Medulla oblongata (tissue), 1 donor: ENCODE data around the gene CTNNA3.

ENCODE experiments used
- DNase-seq: peaks from one replicate; pipeline ENCODE4 v3.0.0-alpha.2; 2015; ENCODE audit errors: extremely low spot score

Gene CTNNA3

DNA sequence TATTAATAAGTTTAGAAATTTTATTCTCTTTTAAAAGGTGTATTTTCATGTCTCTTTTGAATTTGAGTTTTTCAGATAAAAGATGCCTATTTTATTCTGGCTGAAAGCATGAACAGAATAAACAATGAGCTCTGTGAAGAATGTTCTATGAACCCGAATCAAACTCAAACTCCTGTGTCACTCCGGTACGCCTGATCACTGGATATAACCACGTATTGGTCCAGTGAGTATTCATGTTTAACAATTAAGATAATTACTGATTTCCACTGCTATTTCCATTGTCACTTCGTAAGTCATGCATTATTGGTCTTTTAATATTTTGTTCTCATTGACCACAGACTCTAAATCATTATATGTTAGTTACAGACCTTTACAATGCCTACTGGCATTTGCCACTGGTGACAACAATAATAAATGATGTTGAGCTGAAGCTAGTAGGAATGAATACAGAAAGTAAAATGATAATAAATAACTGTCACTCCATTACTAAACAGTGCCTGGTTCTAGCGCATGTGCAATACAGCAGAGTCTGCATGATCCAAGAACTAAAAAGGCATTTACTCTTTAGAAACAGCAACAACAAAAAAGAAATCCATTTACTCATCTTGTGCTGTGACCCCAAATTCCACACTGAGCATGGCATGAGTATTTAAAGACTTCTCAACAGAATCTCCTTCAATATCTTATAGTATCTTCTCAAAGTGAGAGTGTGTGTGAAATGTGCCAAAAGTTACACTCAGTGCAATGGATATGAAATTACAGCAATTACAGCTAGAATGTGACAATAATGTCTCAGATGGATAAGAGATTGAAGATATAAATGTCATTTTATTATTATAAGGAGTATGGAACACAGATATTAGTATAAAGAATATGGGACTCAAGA is 1597.2 kb downstream of the CTNNA3 start:
- no peak for DNase-seq

DNA sequence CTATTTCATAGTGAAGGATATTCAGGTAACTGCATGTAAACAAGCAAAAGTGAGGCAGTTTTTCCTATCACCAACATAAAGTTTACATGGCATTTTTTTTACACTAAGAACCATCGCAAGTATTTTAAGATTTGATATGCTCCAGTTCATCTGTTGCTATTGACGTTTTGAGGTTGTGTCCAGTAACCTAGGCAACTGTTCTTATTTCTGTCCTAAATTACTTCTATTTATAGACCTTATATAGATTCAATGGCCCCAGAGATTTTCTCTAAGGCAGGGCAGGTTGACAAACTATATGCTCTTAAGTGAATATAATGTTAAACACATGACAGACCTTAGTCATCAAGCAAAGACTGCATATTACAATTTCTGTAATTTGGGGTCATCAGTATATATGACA is 1600.4 kb downstream of the CTNNA3 start:
- no peak for DNase-seq

DNA sequence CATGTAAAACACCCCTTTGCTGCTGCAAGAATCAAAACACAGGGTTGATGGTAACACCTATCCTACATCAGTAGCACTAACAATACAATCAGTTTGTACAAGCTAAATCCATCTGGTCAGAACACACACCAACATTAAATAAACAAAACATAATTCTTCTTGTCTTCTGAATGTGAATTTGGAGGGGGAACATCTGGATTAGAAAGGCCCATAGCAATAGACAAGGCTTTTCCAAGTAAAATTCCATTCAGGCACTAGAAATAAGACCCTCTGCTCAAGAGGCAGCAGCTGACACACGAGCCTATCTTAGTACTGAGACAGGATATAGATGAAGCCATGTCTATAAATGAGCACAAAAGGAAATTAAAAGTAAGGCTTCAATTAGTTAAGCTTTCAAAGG is 1610.1 kb downstream of the CTNNA3 start:
- DNase-seq: no peak

DNA sequence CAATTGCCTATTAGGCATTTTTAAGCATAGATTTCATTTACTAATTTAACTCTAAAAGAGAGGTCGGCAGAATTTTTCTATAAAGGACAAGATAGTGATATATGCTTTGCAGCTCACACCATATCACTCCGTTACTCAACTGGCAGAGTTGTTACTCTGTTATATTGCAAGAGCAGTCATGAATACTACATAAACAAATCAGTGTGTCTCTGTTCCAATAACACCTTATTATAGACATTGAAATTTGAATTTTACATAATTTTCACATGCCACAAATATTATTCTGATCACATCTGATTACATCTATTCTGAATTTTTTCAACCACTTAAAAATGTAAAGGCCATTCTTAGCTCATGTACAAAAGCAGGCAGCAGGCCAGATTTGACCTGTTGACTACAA is 1624.1 kb downstream of the CTNNA3 start:
- DNase-seq: no peak

DNA sequence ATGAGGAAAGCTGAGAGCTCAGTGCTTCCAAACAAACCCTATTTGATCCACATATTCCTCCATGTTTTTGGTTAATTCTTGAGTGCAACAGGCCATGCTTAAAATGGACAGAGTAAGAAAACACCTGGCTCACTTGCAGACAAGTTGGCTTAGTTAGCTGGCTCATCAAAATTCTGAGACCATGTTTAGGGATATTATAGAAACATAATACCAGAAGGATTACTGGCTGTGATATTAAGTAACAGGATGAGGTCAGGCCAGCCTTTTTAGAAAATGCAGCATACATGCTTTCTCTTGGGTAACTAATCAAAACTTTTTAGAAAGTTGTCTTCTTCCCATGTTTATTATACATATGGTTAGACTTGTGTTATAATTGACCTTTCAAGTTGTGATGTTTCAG is 1637.4 kb downstream of the CTNNA3 start:
- DNase-seq: no peak

DNA sequence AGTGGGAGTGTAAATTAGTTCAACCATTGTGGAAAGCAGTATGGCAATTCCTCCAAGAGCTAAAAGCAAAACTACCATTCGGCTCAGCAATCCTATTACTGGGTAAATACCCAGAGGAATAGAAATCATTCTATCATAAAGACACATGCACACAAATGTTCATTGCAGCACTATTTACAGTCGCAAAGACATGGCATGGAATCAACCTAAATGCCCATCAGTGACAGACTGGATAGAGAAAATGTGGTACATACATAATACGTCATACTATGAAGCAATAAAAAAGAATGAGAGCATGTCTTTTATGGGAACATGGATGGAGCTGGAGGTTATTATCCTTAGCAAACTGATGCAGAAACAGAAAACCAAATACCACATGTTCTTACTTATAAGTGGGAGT is 1646.7 kb downstream of the CTNNA3 start:
- DNase-seq: no peak

DNA sequence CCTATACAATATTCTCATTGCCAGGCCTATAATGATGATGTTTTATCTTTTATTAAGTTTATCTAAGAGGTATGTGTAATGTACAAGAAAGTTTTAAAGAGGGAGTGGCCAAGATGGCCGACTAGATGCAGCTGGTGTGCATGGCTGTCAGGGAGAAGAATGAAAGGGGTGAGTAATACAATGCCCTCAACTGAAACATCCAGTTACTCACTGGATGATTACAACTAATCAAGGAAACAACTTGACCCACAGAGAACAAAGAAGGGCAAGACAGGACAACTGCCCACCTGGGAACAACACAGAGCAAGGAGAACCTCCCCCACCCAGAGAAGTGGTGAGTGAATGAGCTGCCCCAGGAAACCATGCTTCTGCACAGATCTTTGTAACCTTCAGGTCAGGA is 1650.1 kb downstream of the CTNNA3 start:
- DNase-seq: no peak

DNA sequence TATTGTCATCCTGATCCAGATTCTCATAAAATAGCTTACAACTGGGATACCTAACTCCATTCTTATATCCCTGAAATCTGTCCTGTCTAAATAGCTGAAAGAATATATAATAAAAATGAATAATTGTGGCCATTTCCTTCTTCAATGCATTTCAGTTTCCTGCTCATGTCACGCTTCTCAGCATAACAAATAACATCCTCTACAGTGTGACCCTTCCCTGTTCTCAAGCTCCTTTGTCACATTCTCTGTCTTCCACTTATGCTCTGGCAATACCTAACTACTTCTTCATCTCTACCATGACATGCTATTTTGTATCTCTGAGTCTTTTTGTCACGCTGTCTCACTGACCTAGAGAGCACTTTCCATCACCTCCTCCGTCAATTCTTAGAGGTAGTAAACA is 1654.2 kb downstream of the CTNNA3 start:
- DNase-seq: no peak

DNA sequence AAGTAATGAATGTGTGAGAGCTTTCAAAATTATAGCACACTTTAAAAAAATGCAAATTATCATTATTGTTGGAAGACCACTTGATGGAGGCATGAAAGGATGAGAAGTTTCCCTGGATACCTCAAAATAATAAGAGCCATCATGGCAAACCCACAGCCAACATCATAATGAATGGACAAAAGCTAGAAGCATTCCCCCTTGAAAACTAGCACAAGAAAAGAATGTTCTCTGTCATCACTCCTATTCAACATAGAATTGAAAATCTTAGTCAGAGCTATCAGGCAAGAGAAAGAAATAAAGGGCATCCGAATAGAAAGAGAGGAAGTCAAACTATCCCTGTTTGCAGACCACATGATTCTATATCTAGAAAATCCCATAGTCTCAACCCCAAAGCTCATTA is 1657.4 kb downstream of the CTNNA3 start:
- no peak for DNase-seq

DNA sequence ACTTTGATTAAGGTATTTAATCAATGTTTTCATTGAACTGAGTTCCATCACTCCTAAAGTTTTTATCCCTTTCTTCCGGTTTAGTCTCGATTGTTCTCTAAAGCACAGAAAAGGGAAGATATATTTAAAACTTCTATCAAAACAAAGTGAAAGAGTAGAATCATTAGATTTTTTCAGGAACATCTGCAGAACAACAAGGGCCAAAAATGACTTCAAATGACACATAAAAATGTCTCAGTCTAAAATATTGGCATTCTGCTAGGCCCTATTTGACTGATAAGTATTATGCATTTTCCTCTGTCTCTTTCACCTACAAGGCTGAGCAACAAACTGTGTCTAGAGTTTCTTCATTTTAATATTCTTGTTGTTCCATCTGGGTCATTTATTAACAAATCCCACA is 1669.7 kb downstream of the CTNNA3 start:
- DNase-seq: no peak

DNA sequence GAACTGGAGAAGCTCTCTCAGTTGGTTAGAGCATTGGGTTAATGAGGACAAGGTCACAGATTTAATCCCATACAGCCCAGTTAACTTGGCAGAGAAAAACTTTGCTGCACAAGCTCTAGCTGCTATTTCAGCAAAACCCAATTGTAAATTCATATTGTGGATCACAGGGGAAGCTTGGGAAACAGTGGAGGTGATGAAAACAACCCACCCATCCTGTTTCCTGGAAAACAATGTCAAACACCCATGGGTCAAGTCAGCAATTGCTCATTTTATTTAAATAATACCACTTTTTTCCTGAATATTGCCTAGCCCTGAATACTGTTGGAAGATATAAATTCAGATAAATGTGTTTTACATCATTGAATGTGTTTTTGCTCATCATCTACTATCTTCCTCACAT is 1670.8 kb downstream of the CTNNA3 start:
- DNase-seq: no peak

DNA sequence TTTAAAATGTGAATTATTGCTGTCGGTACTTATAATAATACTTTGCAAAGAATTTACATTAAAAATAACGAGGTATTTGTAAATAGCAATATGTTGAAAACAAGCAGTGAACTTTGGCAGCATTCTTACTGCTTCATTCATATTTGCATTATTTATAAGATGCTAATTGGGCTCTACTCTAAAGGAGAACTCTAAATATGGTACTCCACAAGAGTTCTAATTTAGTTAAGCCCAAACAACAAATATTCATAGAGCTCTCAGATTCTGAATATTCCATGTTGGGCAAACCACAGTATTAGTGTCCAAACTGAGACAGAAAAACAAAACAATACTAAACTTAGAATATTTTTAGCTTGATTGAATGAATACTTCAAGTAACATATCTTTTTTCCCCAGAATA is 1674.6 kb downstream of the CTNNA3 start:
- no peak for DNase-seq

DNA sequence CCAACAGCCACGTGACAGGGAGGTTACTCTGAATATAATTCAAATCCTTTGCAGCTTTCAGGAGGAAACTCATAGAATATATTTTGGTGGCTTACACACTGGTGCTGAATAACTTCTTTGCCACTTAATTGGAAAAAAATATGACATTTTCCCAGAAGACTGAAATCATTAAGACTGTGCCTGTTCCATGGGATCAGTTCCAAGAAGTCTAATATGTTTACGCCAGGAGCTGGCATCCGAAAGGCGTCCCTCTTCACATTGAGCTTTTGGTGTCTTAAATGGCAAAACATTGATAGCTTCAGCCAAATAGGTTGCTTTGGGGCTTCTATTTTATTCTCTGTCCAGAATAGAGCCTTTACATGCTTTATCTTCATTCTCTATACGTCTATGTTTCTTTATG is 1687.8 kb downstream of the CTNNA3 start:
- DNase-seq: no peak

DNA sequence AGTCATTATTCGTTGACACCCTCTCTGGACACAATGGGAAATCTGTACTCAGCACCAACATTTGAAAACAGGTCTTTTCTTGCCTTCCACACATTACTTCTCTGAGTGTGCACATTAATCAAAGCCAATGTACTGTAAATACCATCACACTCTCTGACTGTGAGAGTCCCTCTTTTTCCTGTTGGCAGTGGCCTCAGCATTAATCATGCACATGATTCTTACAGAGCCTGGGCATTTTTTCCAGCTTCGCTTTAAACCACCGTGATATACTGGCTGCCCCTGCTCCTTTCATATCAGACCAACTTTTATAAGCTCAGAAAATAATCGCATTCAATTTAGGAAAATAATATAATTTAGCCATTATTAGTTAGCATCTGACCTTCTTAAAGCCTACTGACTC is 1689.6 kb downstream of the CTNNA3 start:
- DNase-seq: no peak

DNA sequence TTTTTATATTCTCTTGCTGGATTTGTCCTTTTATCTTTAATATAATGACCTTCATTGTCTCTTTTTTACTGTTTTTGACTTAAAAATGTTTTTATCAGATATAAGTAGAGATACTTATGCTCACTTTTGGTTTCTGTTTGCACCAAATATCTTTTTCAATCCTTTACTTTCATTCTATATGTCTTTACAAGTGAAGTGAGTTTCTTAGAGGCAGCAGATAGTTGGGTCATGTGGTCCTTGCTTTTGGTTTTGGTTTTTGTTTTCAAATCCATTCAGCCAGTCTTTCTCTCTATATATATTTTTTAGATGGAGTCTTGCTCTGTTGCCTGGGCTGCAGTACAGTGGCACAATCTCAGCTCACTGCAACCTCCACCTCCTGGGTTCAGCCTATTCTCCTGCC is 1702.5 kb downstream of the CTNNA3 start:
- no peak for DNase-seq

DNA sequence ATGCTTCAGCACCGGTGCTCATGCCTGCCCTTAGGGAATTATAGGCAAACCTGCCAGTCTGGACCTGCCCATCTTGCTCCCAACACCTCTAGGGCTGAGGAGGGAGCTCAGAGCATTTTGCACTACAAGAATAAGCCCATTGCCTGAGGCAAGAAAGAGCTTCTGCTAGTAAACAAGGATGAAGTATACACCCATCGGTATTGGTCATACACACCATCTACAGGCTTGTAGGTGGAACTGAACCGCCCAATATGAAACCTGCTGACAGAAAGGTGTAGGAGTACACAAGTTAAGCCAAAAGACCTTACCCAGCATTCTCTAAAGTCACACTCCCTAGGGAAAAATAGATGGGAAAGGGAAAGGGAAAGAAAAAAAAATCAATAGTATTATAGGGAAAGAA is 1727.1 kb downstream of the CTNNA3 start:
- no peak for DNase-seq

DNA sequence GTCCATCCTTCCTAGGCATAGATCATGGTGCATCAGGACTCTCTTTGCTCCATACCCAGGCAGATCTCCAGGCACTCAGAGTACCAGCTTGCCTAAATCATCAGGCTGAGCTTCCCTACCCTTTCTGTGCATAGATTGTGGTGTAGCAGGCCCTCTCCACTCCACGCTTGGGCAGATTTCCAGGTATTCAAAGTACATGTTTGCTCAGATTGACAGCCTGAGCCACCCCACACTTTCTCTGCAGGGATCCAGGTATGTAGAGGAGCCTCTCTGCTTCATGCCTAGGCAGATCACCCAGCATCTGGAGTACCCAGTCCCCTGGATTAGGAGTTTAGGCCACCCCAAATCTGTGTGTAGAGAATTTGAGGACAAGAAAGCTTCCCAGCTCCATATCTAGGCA is 1727.6 kb downstream of the CTNNA3 start:
- DNase-seq: no peak

DNA sequence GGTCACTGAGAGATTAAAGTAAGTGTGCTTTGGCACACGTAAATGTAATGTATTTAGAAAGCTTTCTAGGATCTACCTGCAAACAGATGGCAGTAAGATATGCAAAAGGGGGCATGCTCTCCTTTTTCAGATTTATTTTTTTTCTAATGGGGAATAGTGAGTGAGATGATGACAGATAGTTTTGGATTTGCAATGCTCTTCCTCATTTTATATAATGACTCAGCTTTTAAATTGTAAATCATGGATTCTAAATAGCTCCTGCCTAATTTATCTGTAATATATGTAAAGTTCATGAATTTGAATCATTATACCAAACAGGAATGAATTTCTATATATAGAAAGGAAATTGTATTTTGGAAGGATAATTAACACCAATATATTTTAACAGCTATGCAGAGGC is 1731.8 kb downstream of the CTNNA3 start:
- no peak for DNase-seq

DNA sequence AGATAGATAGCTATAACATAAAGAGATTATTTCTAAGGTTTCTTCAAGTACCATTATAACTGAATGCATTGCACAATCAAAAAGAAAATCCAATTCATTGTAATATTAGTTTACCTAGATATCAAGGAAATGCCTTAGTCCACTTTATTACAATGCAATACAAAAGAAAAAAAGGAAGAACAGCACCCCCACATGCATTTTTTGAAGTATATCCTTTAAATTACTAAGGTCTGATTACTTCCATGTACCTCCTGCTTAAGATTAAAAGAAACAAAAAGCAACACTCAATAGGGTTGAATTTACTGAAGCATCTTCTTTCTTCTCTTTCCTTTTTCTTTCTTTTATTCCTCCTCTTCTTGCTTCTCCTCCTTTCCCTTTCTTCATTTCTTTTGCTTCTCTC is 1743.9 kb downstream of the CTNNA3 start:
- no peak for DNase-seq

DNA sequence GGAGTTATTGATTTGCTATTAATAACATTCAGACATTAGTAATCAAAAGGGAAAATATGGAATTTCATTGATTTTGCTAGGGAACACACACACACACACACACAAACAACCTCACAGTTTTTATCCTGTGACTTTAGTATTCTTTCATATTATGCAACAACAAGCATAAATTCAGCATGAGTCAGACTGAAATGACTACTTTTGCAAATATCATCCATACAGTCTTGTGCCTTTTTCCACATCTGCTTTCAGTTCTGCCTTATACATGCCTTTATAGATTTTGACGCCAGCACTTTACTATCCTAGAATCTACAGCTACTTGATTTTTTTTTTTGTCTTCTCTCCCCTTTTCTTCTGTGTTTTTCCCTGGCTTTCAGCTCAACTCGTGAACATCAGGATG is 1745.9 kb downstream of the CTNNA3 start:
- DNase-seq: no peak

DNA sequence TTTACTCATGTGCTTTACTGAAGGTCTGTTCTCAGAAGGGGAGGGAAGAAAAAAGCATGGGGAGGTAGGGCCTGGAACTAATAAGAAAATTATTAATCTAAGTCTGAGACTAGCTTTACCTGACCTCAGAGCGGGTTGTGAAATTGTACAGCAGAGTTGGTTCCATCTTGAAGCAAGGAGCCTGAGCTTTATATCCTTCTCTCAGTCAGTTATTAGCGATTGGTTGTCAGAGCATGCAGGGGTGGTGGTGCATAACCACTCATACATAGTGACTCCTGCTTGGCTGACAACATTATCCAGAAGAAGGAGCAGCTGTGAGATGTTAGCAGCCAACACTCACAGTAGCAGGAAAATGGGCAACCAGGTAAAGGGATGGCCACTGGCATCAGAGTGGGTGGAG is 1746.5 kb downstream of the CTNNA3 start:
- no peak for DNase-seq

DNA sequence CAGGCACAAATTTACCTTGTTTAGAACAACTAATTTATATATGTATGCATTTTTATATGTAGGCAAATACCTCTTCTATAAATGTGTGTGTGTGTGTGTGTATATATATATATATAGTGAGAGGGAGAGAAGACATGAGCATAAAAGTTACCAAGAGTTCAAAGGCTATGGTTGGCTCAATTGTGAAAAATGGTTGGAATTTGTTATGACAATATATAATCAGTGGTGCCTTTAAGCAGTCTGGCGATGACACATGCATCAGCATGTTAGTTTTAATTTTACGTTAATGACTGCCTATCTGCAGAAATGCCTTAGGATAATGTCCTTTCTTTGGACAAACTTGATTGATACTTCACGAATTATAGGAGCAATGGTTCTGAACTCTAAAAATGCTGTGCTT is 1750.9 kb downstream of the CTNNA3 start:
- no peak for DNase-seq

DNA sequence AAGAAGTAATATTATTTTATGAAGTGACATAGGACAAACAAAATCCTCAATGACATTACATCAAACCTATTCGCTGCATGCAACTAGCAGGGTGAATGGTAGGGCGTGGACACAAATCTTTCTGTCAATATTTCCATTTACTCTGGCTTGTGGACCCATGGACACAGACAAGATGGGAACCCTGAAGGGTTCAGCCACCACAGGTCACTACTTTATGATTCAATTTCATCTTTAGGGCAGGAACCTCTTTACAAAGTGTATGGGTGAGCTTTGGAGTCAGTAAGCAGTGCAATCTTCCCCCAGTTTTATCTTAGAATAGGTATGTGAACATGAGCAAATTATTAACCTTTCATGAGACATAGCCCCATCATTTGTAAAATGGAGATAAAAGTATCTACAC is 1752.5 kb downstream of the CTNNA3 start:
- DNase-seq: no peak
